K562 (cell line): ENCODE measurements around the gene AP5Z1. TPM values are rescaled to one million over a fixed set of nuclear protein-coding genes. Genes with fewer than 3 reads are reported as not detected.

Source experiments
- ATAC-seq: fragments of 200-7000 bp; cut with Tn5 transposase; 3 replicates; pipeline ENCODE4 v1.9.1; 2020; ENCODE audit warnings: moderate library complexity
- BruUV-seq: library from RNA; stranded (reverse); fragments of 400-500 nt; replicated peaks from 2 replicates; lab custom pipeline; 2021; lab: Mats Ljungman, UMichigan
- CTCF ChIA-PET: fragments of 300-600 bp; formaldehyde crosslinking; extraction: SDS; loops from one replicate; lab custom pipeline; 2021; ENCODE audit warnings: low intra/inter-chr PET ratio; lab: Yijun Ruan, JAX
- POLR2A ChIA-PET: fragments of 300-600, 350-650 bp; sonication (Branson Sonifier 250); formaldehyde crosslinking; extraction: SDS; loops from one replicate; lab custom pipeline; 2021; ENCODE audit warnings: antibody characterized with exemption, inconsistent platforms; lab: Yijun Ruan, JAX
- DNase-seq, 4 experiments: peaks; one replicate each; pipeline versions ENCODE4 v3.0.0 to v3.0.0-alpha.2; 2011 to 2018; ENCODE audit warnings: low spot score in 3 of 4, mixed read lengths in 3 of 4; ENCODE audit errors: extremely low read depth in 1 of 4
- FAIRE-seq: peaks from 2 replicates; lab custom pipeline; 2011; peaks lifted over from hg19 to GRCh38; lab: Jason Lieb, UNC
- H2AFZ ChIP-seq: 2 replicates; pipeline ENCODE4 v1.6.0; 2011; ENCODE audit warnings: low read depth, low read length, control low read depth, inconsistent platforms
- H3K27ac ChIP-seq: fragments of 200-600 bp; 3 replicates; pipeline ENCODE4 v1.8.0; 2011; ENCODE audit warnings: low read depth, mild to moderate bottlenecking, control low read depth, inconsistent platforms, low read length, moderate library complexity, mixed read lengths; ENCODE audit errors: extremely low read depth
- H3K27me3 ChIP-seq, 2 experiments: fragments of 300-600 bp in 1 of 2; 2 replicates in 1 of 2; 3 replicates in 1 of 2; pipeline versions ENCODE4 v1.6.0 to v1.8.0; 2011; ENCODE audit warnings: inconsistent platforms in 2 of 2, low read length in 2 of 2, mild to moderate bottlenecking in 1 of 2, mixed read lengths in 1 of 2, moderate library complexity in 1 of 2; ENCODE audit not compliant: control insufficient read depth in 2 of 2, insufficient read depth in 2 of 2
- H3K36me3 ChIP-seq: fragments of 300-600 bp; 3 replicates; pipeline ENCODE4 v1.8.0; 2011; ENCODE audit warnings: mild to moderate bottlenecking, low read length, inconsistent platforms; ENCODE audit not compliant: control insufficient read depth, insufficient read depth
- H3K4me1 ChIP-seq, 2 experiments: fragments of 200-600 bp in 1 of 2; replicated peaks in 1 of 2; 2 replicates in 1 of 2; 3 replicates in 1 of 2; pipeline versions ENCODE4 v1.5.1 to v1.8.0; 2011; ENCODE audit warnings: inconsistent platforms in 2 of 2, low read length in 2 of 2, mild to moderate bottlenecking in 1 of 2, mixed read lengths in 1 of 2, moderate library complexity in 1 of 2; ENCODE audit not compliant: control insufficient read depth in 2 of 2, insufficient read depth in 2 of 2
- H3K4me2 ChIP-seq: 2 replicates; pipeline ENCODE4 v1.6.1; 2011; ENCODE audit warnings: low read length, control low read depth, inconsistent platforms, mixed read lengths; ENCODE audit not compliant: insufficient read depth
- H3K4me3 ChIP-seq: fragments of 200-600 bp; sonication (generic), shearing (Covaris generic); 2 replicates; pipeline ENCODE4 v1.5.1; 2016; ENCODE audit warnings: control low read depth, inconsistent platforms
- H3K79me2 ChIP-seq: fragments of 200-600 bp; 3 replicates; pipeline ENCODE4 v1.8.0; 2011; ENCODE audit warnings: low read length, inconsistent platforms; ENCODE audit not compliant: control insufficient read depth, insufficient read depth
- H3K9ac ChIP-seq, 2 experiments: 2 replicates each; pipeline versions ENCODE4 v1.6.0 to v1.6.1; 2011; ENCODE audit warnings: low read depth in 2 of 2, low read length in 2 of 2, control low read depth in 1 of 2, inconsistent platforms in 1 of 2, mild to moderate bottlenecking in 1 of 2, mixed read lengths in 1 of 2; ENCODE audit not compliant: insufficient read depth in 1 of 2
- H3K9me1 ChIP-seq: one replicate; pipeline ENCODE4 v1.6.0; 2011; ENCODE audit warnings: inconsistent platforms, mild to moderate bottlenecking, low read length, moderate library complexity; ENCODE audit not compliant: control insufficient read depth, insufficient read depth
- H3K9me3 ChIP-seq: replicated peaks from 2 replicates; pipeline ENCODE4 v1.5.1; 2011; ENCODE audit warnings: low read depth, low read length, inconsistent platforms; ENCODE audit not compliant: control insufficient read depth, insufficient read depth
- H4K20me1 ChIP-seq: replicated peaks from 2 replicates; pipeline ENCODE4 v1.6.1; 2011; ENCODE audit warnings: low read length, inconsistent platforms, mixed read lengths; ENCODE audit not compliant: control insufficient read depth, insufficient read depth
- KHSRP ChIP-seq: fragments of 450-650 bp; IDR thresholded peaks from 2 replicates; pipeline ENCODE4 v1.6.1; 2017
- RBFOX2 ChIP-seq: fragments of 200-400 bp; formaldehyde crosslinking; IDR thresholded peaks from 2 replicates; pipeline ENCODE4 v1.6.1; 2017; ENCODE audit warnings: low read depth, mild to moderate bottlenecking, low read length, moderate library complexity
- SAFB2 ChIP-seq: fragments of 200-400 bp; formaldehyde crosslinking; IDR thresholded peaks from 2 replicates; pipeline ENCODE4 v1.6.1; 2018; ENCODE audit warnings: borderline replicate concordance, low read length, low read depth, moderate library complexity; ENCODE audit not compliant: severe bottlenecking
- ZNF3 ChIP-seq: fragments of 250-450 bp; sonication (Bioruptor Pico); IDR thresholded peaks from 2 replicates; pipeline ENCODE4 v1.5.0; 2021; ENCODE audit warnings: mild to moderate bottlenecking, moderate library complexity
- ZNF589 ChIP-seq: fragments of 200-800 bp; sonication (Bioruptor generic); IDR thresholded peaks from 2 replicates; pipeline ENCODE4 v1.6.1; 2016; ENCODE audit warnings: low read depth, missing genetic modification characterization, missing compliant biosample characterization
- WGBS: fragments of 100-300 bp; shearing (Covaris generic); methylation state at CpG from one replicate; pipeline ENCODE4 v1.1.6; 2016; ENCODE audit warnings: low coverage, mixed read lengths; ENCODE audit not compliant: insufficient coverage; ENCODE audit errors: missing lambda C conversion rate; 5-methylcytosine and 5-hydroxymethylcytosine counted together
- in situ Hi-C: fragments of 300-500 bp; cut with MboI; formaldehyde crosslinking; loops from 4 replicates; pipeline ENCODE4 v1.15.0; 2018; ENCODE audit warnings: inconsistent platforms, mixed read lengths
- intact Hi-C: fragments of 100-400 bp; cut with micrococcal nuclease; formaldehyde crosslinking; loops from 2 replicates; pipeline ENCODE4 v1.14.2; 2022
- polyA plus RNA-seq, 8 experiments: library from polyadenylated mRNA; depleted of rRNA in 4 of 8; stranded (reverse) in 5 of 8; unstranded in 3 of 8; fragments of >200 nt; fragmentation: Nextera tagmentation in 2 of 8; fragmentation: Illumina TruSeq in 1 of 8; extraction: Ambion mirVana in 2 of 8; extraction: Trizol in 1 of 8; gene quantifications; 2 replicates each; pipeline versions ENCODE4 v1.2.1 to v1.2.3, GENCODE V29; 2011 to 2014; ENCODE audit warnings: inconsistent platforms in 1 of 8, missing spikeins in 1 of 8
- total RNA-seq, 7 experiments: library from RNA; depleted of rRNA in 6 of 7; stranded (reverse); fragments of >200 nt in 6 of 7; fragmentation: Illumina TruSeq in 2 of 7; extraction: Trizol in 2 of 7; gene quantifications; 2 replicates each; pipeline versions ENCODE4 v1.2.1 to v1.2.3, GENCODE V29; 2011 to 2021; ENCODE audit warnings: low replicate concordance in 1 of 7
- TF ChIP-seq, protein P1 (sequence below): sonication (generic); formaldehyde crosslinking; IDR thresholded peaks from 2 replicates; pipeline ENCODE4 v1.8.1; 2023; ENCODE audit warnings: mild to moderate bottlenecking, missing genetic modification reagents
- TF ChIP-seq, protein P2 (sequence below): IDR thresholded peaks from 2 replicates; pipeline ENCODE4 v1.6.1; 2014; ENCODE audit warnings: antibody characterized with exemption

Gene AP5Z1
- total and polyA plus RNA-seq, 9 of the 15 experiments (the other 6 are each of a cell fraction or from before 2014, with no cell fraction given), result 0.06 to 31.1 (median 6.4) TPM

DNA sequence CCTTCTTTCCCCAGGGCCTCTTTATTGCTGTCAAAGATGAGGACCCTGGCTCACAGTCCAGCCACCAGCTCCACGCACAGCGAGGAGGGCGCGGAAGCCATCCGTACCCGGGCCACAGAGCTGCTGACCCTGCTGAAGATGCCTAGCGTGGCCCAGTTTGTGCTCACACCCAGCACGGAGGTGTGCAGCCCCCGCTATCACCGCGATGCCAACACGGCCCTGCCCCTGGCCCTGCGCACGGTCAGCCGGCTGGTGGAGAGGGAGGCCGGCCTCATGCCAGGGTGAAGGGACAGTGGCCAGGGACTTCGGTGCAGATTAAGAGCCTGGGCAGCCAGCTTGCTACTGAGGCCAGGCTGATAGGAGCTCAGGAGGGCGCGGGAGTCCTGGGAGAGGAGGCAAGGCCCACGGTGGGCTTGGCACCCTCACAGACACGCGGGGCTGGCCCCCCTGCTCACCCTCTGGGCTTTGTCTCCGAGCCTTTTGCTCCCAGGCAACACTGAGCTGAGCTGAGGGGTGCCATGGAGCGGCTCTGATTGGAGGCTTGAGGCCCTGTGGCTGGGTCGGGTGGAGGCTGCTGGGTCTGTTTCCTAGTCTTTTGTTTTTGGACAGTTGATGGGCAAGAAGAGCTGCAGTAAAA lies 15.8 kb downstream of the AP5Z1 start:
- POLR2A ChIA-PET, result interaction anchor here (0.8 to 1.1 kb wide), 2 partner anchors 11 to 178 kb away, joined by 3 to 4 read pairs; no protein-coding TSS in a partner anchor

More for the DNA sequence above, 15.8 kb downstream of the AP5Z1 start:
- TF ChIP-seq, protein P1, sequence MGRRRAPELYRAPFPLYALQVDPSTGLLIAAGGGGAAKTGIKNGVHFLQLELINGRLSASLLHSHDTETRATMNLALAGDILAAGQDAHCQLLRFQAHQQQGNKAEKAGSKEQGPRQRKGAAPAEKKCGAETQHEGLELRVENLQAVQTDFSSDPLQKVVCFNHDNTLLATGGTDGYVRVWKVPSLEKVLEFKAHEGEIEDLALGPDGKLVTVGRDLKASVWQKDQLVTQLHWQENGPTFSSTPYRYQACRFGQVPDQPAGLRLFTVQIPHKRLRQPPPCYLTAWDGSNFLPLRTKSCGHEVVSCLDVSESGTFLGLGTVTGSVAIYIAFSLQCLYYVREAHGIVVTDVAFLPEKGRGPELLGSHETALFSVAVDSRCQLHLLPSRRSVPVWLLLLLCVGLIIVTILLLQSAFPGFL (CRISPR knock-in tag), result no peak
- TF ChIP-seq SAFB2 (no peak), RBFOX2 (0 out of 2 replicates have a peak, but pooled peaks have one; percentile 10), ZNF3 (CRISPR knock-in tag) (no peak), ZNF589 (no peak), KHSRP (no peak)
- TF ChIP-seq, protein P2, sequence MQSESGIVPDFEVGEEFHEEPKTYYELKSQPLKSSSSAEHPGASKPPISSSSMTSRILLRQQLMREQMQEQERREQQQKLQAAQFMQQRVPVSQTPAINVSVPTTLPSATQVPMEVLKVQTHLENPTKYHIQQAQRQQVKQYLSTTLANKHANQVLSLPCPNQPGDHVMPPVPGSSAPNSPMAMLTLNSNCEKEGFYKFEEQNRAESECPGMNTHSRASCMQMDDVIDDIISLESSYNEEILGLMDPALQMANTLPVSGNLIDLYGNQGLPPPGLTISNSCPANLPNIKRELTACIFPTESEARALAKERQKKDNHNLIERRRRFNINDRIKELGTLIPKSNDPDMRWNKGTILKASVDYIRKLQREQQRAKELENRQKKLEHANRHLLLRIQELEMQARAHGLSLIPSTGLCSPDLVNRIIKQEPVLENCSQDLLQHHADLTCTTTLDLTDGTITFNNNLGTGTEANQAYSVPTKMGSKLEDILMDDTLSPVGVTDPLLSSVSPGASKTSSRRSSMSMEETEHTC, result no peak
- Histone ChIP-seq H3K9ac (no peak overlapping the region; a peak in 1 of 4 replicates), H3K27me3 (no peaks in the 10 kb centered on the region), H3K36me3 (peaks cover 36% of the 10 kb centered on the region; the same call in 1 of the 3 replicates), H3K9me1 (no peaks in the 10 kb centered on the region), H3K27ac (no peak overlapping the region), H2AFZ (no peak overlapping the region), H4K20me1 (no peaks in the 10 kb centered on the region), H3K9me3 (no peaks in the 10 kb centered on the region), H3K4me3 (no peak overlapping the region), H3K4me2 (no peak overlapping the region), H3K4me1 (peaks cover 0 to 34% of the 10 kb centered on the region in 2 experiments; a peak in 3 of 5 replicates), H3K79me2 (no peaks in the 10 kb centered on the region)
- TSS peak; percentile 49 for BruUV-seq
- CTCF ChIA-PET, result no interaction called here
- intact Hi-C loops (loop anchor here (10.0 kb wide), 1 partner anchor 94 kb away; the partner anchor contains the start of gene RADIL), in situ Hi-C loops (loop anchor here (10.0 kb wide), 1 partner anchor 294 kb away; no protein-coding TSS in a partner anchor)
- WGBS, result 95% methylated on average over 23 of the region's 25 CpGs
- DNase-seq (no peak), ATAC-seq (no peak), FAIRE-seq (no peak)
